Measurements from ENCODE around the gene SLC12A3.
"Not testable (repeated sequence)": the region's sequence is repeated elsewhere in the genome, so short reads cannot be mapped to it uniquely, and the experiment has no call there.

SLC12A3 gene

DNA sequence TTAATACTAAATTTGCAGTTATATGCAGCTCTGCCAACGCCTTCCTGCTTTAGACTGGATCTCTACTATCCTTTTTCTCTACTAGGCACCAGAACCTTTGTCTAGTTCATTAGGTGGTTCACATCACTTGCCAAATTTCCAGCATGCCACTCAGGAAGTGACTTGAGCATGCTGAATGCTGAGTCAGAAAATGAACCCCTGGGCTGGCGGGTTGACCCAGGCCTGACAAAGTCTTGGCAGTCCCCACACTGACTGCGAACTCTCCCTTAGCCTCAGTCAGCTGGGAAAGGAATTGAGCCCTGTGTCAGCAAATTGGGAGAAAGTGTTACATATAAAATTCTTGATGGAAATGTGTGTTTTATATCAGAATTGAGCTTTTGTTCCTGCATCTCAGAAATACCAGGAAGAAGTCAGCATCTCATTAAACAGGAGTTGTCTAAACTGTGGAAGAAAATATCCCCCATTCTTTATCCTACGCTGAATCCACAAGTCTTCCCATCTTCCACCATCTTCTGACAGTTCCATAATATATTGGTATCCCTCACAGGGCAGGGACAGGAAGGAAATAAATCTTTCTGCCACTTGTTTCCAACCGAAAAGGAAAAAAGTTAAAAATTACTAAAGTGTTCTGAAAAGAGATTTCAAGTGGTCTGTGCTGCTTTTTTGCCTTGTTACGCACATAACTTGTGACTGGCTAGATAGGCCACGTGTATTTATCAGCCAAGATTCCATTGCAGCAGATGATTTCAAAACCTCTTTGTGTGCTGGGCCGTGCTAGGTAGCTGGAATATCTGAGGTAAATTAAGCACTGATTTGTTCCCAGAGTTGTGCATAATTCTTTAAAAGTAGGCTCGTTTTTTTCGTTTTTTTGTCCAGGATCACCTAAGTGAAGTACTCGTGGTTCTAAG is 16.7 kb upstream of the SLC12A3 start:
- DNase-seq (ENCODE audit: low read depth) = peak; percentile 83

GRCh38 chr16:56848955-56849689 is 15.9 kb upstream of the SLC12A3 start:
- peak; percentile 89 for DNase-seq (ENCODE audit: low read depth)

- DNase-seq (ENCODE audit: low read depth) = peak; percentile 67
These were observed 15.0 kb upstream of the SLC12A3 start for GRCh38 chr16:56849690-56850680.

DNA sequence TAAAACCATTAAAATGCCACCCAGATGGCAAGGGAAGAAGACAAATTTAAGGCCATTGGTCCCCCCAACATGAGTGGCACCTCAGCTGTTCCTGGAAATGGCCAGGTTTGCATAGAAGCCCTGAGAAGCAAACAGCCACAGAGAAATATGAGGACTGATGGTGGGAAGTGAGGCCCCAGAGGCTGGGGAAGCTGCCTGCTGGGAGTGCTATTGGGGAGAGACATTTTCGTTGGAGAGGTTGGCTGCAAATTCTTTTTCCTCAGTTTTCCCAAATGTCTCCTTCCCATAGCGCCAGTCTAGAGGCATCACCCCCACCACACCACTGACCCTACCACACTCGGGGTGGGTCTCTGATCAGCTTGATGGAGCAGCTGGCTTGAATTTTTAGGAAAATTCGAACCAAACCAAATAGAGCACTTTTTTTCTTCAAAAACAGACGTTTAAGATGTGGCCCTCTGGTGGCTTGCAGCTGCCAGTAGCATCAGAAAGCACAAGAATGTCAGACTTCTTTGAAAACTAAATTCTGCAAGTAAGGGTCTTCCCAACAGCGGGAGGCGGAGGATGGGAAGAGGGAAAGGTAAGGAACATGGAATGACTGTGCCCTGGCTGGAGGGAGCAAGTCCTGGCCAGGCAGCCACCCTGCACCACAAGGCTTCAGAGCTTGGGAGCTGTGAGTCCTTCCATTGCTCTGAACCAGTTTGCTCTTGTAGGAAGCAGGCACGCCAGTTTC is 13.2 kb upstream of the SLC12A3 start:
- DNase-seq (ENCODE audit: low read depth) = peak; percentile 61

DNA sequence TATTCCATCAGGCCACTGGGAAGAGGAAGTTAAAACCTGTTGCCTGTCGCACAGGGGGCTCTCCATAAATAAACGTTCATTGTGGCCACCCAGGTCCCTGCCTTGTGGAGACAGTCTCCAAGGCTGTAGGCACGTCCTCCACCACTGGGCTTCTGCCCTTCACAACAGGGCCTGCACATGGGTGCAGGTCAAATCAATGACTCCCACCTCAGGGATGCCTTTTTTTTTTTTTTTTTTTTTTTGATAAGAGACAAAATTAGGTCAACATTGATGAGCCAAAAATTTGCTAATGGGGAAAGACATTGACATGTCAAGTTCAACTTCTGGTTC is 12.6 kb upstream of the SLC12A3 start:
- no peak for DNase-seq (ENCODE audit: low read depth)

- no peak for DNase-seq (ENCODE audit: low read depth)
These were observed 12.0 kb upstream of the SLC12A3 start for GRCh38 chr16:56852968-56853367.

GRCh38 chr16:56855201-56855600 is 9.8 kb upstream of the SLC12A3 start:
- DNase-seq (ENCODE audit: low read depth) = no peak

DNA sequence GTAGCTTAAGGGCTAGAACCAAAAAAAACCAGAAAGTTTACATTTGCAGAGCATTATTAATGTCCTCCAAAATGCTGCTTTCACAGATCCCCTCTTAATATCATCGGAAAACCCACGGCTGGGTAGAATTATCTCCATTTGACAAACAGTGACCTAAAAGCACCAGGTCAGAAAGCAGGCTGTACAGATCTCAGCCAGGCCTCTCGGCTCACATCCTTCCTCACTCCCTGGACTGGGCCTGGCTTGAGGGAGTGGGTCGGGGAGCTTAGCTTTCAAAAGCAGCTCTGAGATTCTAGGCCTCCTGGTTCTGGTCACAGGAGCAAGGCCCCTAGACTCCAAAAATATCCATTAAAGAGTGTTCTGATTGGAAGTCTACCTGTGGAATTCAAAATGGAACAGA is 9.1 kb upstream of the SLC12A3 start:
- DNase-seq (ENCODE audit: low read depth) = no peak

DNA sequence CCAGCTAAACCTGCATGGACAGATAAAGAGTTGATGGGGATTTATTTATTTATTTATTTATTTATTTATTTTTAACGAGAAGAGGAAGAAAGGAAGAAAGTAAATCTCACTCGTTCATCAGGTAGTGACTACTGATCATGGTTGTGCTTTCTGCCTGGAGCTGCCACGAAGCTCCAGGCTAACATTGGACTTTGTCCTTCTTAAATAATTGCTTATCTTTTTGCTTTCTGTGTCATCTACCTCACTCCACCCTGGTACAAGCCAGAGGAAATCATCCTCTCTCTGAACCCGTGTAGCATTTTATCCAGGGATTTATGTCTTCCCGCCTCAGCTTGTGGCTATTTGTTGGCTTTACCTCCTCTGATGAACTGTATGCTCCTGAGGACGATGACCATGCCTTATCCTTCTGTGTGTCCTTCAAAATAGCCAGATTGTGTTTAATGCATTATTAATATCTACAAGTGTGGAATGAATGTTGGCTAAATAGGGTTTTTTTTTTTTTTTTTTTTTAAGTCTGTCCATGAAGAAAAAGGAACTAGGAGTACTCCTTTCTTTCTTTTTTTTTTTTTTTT is 8.0 kb upstream of the SLC12A3 start:
- no peak for DNase-seq (ENCODE audit: low read depth)

DNA sequence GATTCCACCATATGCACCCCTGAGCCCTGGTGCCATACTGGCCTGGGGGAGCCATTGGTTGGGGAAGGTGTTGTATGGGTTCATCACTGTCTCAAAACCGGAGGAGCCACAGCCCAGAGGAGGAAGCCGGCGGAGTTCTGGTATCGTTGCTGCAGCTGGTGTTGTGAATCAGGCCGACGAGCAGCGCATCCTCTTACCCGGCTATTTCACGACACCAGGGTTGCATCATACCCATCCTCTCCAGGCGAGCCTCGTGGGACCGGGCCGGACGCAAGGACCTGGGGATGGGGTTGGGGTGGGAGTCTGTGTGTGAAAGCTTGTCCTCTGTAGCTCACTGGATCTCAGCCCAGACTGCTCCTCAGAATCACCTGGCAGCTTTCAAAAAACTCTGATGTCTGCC is 6.6 kb upstream of the SLC12A3 start:
- no peak for DNase-seq (ENCODE audit: low read depth)

DNA sequence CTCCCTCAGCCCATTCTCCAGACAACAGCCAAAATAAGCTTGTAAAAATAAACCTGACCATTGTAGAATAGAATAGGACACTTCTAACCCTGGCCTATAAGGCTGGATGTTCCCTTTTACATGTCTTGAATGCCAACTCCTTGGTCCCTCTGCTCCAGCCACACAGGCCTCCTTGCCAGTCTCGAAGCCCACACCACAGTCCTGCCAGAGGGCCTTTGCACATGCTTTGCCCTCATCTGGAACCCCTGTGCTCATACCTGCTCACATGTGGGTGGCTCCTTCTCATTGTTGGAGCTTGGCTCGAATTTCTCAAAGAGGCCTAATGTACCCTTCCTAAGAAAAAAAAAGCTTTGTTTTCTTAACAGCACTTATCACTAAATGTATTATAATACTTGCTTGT is 5.4 kb upstream of the SLC12A3 start:
- DNase-seq (ENCODE audit: low read depth) = no peak

DNA sequence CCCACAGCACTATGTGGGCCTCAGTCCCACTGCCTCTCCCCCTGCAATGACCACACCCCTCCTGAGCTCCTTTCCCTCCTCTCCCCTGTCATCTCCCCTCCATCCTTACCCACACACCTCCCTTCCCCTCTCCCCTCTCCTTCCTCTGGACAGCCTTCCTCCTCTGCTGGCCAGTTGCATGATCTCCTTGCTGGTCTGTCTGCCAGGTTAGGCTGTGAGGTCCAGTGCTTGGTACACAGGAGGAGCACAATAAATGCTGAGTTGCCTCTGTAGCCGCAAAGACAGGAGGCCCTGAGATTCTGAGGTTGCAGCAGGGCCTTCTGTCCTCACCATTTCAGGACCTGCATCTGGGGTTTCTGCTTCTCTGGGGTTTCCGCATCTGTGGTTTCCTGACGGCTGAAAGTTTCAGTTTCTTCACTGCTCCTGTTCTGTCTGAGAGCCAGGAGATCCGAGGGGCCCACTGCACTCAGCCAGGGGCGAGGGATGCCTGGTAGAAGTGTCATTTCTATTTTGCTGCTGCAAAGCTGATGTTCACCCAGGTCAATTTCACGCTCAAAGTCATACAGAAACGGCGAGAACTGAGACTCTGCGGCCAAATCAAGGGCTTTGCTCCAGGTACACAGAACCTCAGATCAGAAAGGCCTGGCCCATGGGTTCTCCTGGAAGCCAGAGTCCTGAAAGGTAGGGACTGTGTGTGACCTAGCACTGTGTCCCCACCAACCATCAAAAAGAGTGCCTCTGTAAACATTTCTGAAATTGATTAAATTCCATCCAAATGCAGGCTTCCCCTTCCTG is 4.6 kb upstream of the SLC12A3 start:
- DNase-seq (ENCODE audit: low read depth) = no peak

- DNase-seq (ENCODE audit: low read depth) = no peak
These were observed 3.9 kb upstream of the SLC12A3 start for GRCh38 chr16:56861092-56861610.

- no peak for DNase-seq (ENCODE audit: low read depth)
These were observed 3.3 kb upstream of the SLC12A3 start for GRCh38 chr16:56861756-56862155.

DNA sequence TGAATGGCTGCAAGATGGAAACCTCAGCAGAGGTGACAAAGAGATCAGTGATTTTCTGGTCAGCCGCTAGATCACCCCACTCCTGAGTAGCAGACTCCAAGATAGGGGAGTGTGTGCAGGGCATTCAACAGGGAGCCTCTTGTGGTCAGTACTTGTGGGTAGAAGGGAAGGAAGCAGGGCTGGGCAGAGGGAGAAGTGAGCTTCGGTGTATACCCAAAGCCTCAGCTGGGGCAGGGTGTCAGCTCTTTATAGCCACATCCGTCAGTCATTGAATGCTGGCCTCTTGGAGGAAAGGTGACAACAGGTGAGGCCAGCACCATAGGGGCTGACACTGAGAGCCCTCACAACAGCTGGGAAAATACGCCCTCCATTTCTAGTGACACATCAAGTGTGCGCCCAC is 2.2 kb upstream of the SLC12A3 start:
- DNase-seq (ENCODE audit: low read depth) = no peak

DNA sequence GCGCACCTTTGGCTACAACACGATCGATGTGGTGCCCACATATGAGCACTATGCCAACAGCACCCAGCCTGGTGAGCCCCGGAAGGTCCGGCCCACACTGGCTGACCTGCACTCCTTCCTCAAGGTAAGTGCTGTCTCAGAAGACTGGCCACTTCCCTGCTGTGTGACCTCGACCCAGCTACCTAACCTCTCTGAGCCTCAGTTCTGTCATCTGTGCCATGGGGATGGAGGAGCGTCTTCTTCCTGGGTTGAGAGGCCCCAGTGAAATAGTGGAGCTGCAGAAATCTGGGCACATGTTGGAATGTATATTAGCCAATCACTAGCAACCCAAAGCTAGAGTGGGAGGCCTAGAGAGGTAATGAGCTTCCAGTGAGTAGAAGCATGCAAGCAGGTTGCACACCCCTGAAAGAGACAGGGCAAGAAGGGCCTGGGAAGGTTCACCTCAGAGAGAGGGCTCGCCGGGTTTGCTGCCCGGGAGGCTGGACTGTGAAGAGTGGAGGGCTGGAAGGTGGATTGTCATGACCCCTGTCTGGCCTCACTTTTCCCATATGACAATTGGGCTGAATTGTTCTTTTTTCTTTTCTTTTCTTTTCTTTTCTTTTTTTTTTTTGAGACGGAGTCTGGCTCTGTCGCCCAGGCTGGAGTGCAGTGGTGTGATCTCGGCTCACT is 521 bp downstream of the SLC12A3 start:
- DNase-seq (ENCODE audit: low read depth) = no peak

- peak; percentile 65 for DNase-seq (ENCODE audit: low read depth)
These were observed 2.2 kb downstream of the SLC12A3 start for GRCh38 chr16:56866955-56867830.

- no peak for DNase-seq (ENCODE audit: low read depth)
These were observed 3.2 kb downstream of the SLC12A3 start for GRCh38 chr16:56868175-56868574.

- not testable (repeated sequence) for DNase-seq (ENCODE audit: low read depth)
These were observed 3.8 kb downstream of the SLC12A3 start for GRCh38 chr16:56868766-56869165.

Measured in iris pigment epithelial cell (primary cell).